GM12891 (cell line): ENCODE results near the gene MOAP1.

Experiments used
- POLR2A ChIP-seq: IDR thresholded peaks from 2 replicates; pipeline ENCODE4 v1.6.1; 2011; ENCODE audit warnings: low read depth, low read length, control low read depth
- POLR2AphosphoS5 ChIP-seq: IDR thresholded peaks from 2 replicates; pipeline ENCODE4 v1.6.1; 2011; ENCODE audit warnings: low read depth, low read length, control low read depth
- POU2F2 ChIP-seq: IDR thresholded peaks from 2 replicates; pipeline ENCODE4 v1.6.1; 2011; ENCODE audit warnings: low read depth, mild to moderate bottlenecking, control low read depth, low read length, moderate library complexity
- SPI1 ChIP-seq: IDR thresholded peaks from 2 replicates; pipeline ENCODE4 v1.6.1; 2011; ENCODE audit warnings: low read depth, low read length, control low read depth
- TAF1 ChIP-seq: IDR thresholded peaks from 2 replicates; pipeline ENCODE4 v1.6.1; 2011; ENCODE audit warnings: low read depth, low read length, control low read depth

- no peak for TF ChIP-seq POLR2AphosphoS5
- no peak for TF ChIP-seq POLR2A
- TF ChIP-seq TAF1: no peak
- TF ChIP-seq SPI1: no peak
- TF ChIP-seq POU2F2: no peak
Observed at GRCh38 chr14:93186956-93187355, 2.3 kb upstream of the MOAP1 start.
